ENCODE results near the gene PHYKPL. TPM values are rescaled to one million over a fixed set of nuclear protein-coding genes. Genes with fewer than 3 reads are reported as not detected.
"Not testable (repeated sequence)": the region's sequence is repeated elsewhere in the genome, so short reads cannot be mapped to it uniquely, and the experiment has no call there.

PHYKPL gene
- total and polyA plus RNA-seq, 2 experiments from 2014 or later = 57.0 to 58.7 TPM

DNA sequence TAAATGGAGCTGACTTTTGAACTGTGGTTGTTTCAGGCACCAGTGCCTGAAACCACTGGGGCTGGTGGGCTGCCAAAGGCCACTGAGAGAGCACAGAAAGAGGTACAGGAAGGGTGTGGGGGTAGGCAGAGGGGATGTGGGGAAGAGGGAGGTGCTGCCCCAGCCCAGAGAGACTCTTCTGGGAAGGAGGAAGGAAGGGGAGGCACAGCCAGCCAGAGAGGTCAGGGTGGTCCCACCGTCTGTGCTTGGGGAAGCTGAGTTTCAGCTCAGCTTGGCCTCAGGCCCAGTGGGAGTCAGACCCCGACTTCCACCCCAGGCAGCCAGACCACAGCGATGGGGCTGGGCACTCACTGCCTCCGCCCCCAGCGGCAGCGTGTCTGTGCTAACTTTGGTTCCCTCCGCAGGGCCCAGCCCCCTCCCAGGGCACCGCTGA, 8.6 kb upstream of the PHYKPL start:
- no peak for DNase-seq (ENCODE audit: low read depth in 1 of 2, low spot score in 1 of 2)
- TF ChIP-seq, protein P1, sequence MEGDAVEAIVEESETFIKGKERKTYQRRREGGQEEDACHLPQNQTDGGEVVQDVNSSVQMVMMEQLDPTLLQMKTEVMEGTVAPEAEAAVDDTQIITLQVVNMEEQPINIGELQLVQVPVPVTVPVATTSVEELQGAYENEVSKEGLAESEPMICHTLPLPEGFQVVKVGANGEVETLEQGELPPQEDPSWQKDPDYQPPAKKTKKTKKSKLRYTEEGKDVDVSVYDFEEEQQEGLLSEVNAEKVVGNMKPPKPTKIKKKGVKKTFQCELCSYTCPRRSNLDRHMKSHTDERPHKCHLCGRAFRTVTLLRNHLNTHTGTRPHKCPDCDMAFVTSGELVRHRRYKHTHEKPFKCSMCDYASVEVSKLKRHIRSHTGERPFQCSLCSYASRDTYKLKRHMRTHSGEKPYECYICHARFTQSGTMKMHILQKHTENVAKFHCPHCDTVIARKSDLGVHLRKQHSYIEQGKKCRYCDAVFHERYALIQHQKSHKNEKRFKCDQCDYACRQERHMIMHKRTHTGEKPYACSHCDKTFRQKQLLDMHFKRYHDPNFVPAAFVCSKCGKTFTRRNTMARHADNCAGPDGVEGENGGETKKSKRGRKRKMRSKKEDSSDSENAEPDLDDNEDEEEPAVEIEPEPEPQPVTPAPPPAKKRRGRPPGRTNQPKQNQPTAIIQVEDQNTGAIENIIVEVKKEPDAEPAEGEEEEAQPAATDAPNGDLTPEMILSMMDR (IDR thresholded peaks at IDR 0.05; ENCODE audit: low read depth, low read length) = no peak
- Histone ChIP-seq H3K9me3 (ENCODE audit: low read depth) (no peaks in the 10 kb centered on the region), H3K4me3 (no peak overlapping the region), H3K36me3 (no peaks in the 10 kb centered on the region), H3K27ac (no peak overlapping the region), H3K27me3 (no peaks in the 10 kb centered on the region), H3K4me1 (ENCODE audit: low read depth) (no peaks in the 10 kb centered on the region)

GRCh38 chr5:178240766-178241165, 8.2 kb upstream of the PHYKPL start:
- Histone ChIP-seq H3K4me1 (ENCODE audit: low read depth) (no peaks in the 10 kb centered on the region), H3K27me3 (no peaks in the 10 kb centered on the region), H3K27ac (no peak overlapping the region), H3K9me3 (ENCODE audit: low read depth) (no peaks in the 10 kb centered on the region), H3K4me3 (no peak overlapping the region), H3K36me3 (no peaks in the 10 kb centered on the region)
- DNase-seq (ENCODE audit: low read depth in 1 of 2, low spot score in 1 of 2) = no peak
- TF ChIP-seq, protein P1 (IDR thresholded peaks at IDR 0.05; ENCODE audit: low read depth, low read length) = no peak

- DNase-seq (ENCODE audit: low read depth in 1 of 2, low spot score in 1 of 2) = no peak
- no peaks in the 10 kb centered on the region for H3K4me1 ChIP-seq (ENCODE audit: low read depth)
- TF ChIP-seq, protein P1 (IDR thresholded peaks at IDR 0.05; ENCODE audit: low read depth, low read length) = no peak
- no peak overlapping the region for H3K4me3 ChIP-seq
- H3K36me3 ChIP-seq = no peaks in the 10 kb centered on the region
- H3K9me3 ChIP-seq (ENCODE audit: low read depth) = no peaks in the 10 kb centered on the region
- no peaks in the 10 kb centered on the region for H3K27me3 ChIP-seq
- no peak overlapping the region for H3K27ac ChIP-seq
Observed at GRCh38 chr5:178240341-178240741, 7.7 kb upstream of the PHYKPL start.

DNA sequence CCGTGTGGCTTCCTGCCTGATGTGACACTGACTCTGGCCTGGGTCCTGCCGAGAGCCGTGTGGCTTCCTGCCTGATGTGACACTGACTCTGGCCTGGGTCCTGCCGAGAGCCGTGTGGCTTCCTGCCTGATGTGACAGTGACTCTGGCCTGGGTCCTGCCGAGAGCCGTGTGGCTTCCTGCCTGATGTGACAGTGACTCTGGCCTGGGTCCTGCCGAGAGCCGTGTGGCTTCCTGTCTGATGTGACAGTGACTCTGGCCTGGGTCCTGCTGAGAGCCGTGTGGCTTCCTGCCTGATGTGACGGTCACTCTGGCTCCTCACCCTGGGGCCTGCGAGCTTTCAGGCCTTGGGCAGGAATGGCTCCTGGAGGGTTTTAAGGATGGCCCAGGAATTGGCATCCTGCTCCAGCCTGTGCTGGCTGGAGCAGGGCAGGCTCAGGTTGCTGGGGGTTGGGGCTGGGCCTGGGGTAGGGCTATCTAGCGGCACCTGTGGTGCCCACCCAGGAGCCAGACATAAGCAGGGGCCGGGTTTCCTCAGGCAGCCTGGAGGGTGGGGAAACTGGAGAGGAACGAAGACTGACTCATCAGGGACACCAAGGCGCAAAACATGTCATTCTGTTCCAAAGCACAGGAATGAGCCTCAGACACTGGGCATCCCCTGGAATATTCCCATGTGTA, 7.2 kb upstream of the PHYKPL start:
- H3K4me3 ChIP-seq; H3K4me1 ChIP-seq (ENCODE audit: low read depth); DNase-seq (ENCODE audit: low read depth in 1 of 2, low spot score in 1 of 2); H3K36me3 ChIP-seq; H3K27ac ChIP-seq; H3K27me3 ChIP-seq; H3K9me3 ChIP-seq (ENCODE audit: low read depth): not testable (repeated sequence)

DNA sequence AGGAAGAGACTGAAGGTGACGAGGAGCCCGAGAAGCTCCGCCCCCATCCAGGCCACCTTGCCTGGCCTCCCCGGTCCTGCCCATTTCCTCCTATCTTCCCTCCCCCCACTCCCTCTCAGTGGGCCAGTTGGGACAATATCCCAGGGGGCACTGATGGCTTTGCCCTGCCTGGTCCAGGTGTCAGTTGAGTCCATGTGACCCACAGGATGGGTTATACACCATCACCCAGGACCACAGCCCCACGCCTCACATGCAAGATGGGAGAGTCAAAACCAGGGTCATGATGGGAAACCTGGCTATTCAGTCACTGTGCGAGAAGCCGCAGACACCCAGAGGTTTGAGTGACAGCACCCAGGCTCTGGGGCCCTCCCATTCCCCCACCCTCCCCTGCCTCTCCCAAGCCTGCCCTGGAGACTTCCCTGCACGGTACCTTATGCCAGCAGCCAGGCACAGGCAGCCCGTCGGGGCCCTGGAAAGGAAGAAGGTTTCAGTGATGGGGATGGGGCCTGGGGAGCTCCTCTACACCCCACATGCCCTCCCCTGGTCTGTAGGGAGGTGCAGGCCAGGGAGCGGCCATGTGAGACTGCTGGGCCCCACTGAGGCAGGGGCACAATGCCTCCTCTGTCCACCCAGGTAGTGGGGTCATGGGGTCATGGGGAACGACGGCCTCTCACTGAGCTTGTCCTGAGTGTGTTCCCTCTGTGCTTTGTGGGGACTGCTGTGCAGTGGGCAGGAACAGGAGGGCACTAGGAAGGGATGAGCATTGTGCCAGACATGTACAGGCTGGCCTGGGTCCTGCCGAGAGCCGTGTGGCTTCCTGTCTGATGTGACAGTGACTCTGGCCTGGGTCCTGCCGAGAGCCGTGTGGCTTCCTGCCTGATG, 6.3 kb upstream of the PHYKPL start:
- Histone ChIP-seq H3K9me3 (ENCODE audit: low read depth) (no peaks in the 10 kb centered on the region), H3K27ac (peak overlapping the region; percentile 11), H3K4me3 (no peak overlapping the region), H3K27me3 (no peaks in the 10 kb centered on the region), H3K36me3 (no peaks in the 10 kb centered on the region), H3K4me1 (ENCODE audit: low read depth) (no peaks in the 10 kb centered on the region)
- DNase-seq (ENCODE audit: low read depth in 1 of 2, low spot score in 1 of 2) = no peak
- TF ChIP-seq, protein P1 (IDR thresholded peaks at IDR 0.05; ENCODE audit: low read depth, low read length) = no peak

GRCh38 chr5:178238313-178238635, 5.7 kb upstream of the PHYKPL start:
- no peak for DNase-seq (ENCODE audit: low read depth in 1 of 2, low spot score in 1 of 2)
- Histone ChIP-seq H3K4me3 (no peak overlapping the region), H3K9me3 (ENCODE audit: low read depth) (no peaks in the 10 kb centered on the region), H3K36me3 (no peaks in the 10 kb centered on the region), H3K27ac (no peak overlapping the region), H3K4me1 (ENCODE audit: low read depth) (no peaks in the 10 kb centered on the region), H3K27me3 (no peaks in the 10 kb centered on the region)
- TF ChIP-seq, protein P1 (IDR thresholded peaks at IDR 0.05; ENCODE audit: low read depth, low read length) = no peak
